GM21526 (cell line): Measurements from ENCODE around the gene PNKP.
"Not testable (repeated sequence)": the region's sequence is repeated elsewhere in the genome, so short reads cannot be mapped to it uniquely, and the experiment has no call there.

Source experiments
- ATAC-seq: cut with Tn5 transposase; IDR thresholded peaks from one replicate; pipeline ENCODE4 v1.9.1; 2021; ENCODE audit warnings: moderate library complexity; ENCODE audit not compliant: unreplicated experiment, low FRiP score

The PNKP gene

GRCh38 chr19:49824662-49825061, 42.7 kb downstream of the PNKP start:
- no peak for ATAC-seq

GRCh38 chr19:49823472-49823871, 43.9 kb downstream of the PNKP start:
- no peak for ATAC-seq

- no peak for ATAC-seq
Measured at GRCh38 chr19:49820125-49820524, 47.3 kb downstream of the PNKP start.

GRCh38 chr19:49819452-49820115, 47.8 kb downstream of the PNKP start:
- not testable (repeated sequence) for ATAC-seq

GRCh38 chr19:49818649-49819370, 48.6 kb downstream of the PNKP start:
- ATAC-seq: no peak

- ATAC-seq: peak; percentile 61
Measured at GRCh38 chr19:49817964-49818648, 49.3 kb downstream of the PNKP start, which contains the start of gene MED25. Gene MED25, plus strand, starts transcription at chr19:49818289. Its CDS starts 53 bp downstream, at chr19:49818342.

- no peak for ATAC-seq
Measured at GRCh38 chr19:49816590-49816989, 50.8 kb downstream of the PNKP start.

GRCh38 chr19:49814010-49814409, 53.4 kb downstream of the PNKP start:
- ATAC-seq: no peak

GRCh38 chr19:49812997-49813861, 54.1 kb downstream of the PNKP start, which contains the start of gene FUZ:
Gene FUZ, minus strand, starts transcription at chr19:49813292. Its CDS starts 186 bp downstream, at chr19:49813106.
- peak; percentile 48 for ATAC-seq

GRCh38 chr19:49812452-49812996, 54.9 kb downstream of the PNKP start:
- no peak for ATAC-seq

GRCh38 chr19:49811328-49811727, 56.0 kb downstream of the PNKP start:
- ATAC-seq: no peak
